Measurements from ENCODE around the gene UXS1. TPM values are rescaled to one million over a fixed set of nuclear protein-coding genes. Genes with fewer than 3 reads are reported as not detected.
A peak's percentile ranks its signal among the peaks of the same experiment; 100 is the strongest.
"Not testable (repeated sequence)": the region's sequence is repeated elsewhere in the genome, so short reads cannot be mapped to it uniquely, and the experiment has no call there.

Gene UXS1
- total and polyA plus RNA-seq, 3 experiments from 2014 or later: 47.2 to 76.1 (median 51.6) TPM

DNA sequence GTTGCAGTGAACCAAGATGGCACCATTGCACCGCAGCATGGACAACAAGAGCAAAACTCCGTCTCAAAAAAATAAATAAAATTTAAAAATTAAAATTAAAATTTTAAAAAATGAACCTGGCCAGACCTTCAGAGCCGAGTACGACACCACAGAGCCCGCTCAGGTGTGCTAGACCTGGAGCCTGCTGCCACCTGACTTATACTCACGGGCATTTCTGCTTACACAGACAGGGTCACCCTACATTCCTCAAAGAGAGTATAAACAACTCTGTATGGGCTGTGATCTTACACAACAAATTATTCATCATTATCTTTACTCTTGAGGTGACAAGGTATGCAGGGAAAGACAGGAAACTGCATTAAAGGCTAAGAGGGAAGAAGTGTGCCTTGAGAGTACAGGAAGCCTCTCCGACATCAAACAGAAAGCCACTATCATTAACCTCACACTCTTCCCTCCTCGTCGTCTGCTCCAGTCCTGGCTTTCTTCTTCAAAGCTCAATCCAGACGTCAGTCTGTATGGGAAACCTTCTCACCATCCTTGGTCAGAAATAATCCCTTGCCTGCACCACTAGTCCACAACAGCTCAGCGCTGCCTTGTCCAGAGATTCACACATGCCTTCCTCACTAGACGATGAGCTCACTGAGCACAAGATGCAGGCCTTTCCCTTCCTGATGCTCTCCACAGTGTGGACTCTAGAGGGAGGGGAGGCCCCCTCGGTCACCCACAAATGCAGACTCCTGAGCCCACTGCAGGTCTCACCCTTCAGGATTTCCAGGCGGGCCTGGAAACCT lies 56.2 kb downstream of the UXS1 start:
- Mint-ChIP-seq H3K36me3 (peaks cover 13 to 38% (median 15%) of the 10 kb centered on the region in 3 donors), H3K27ac (peak overlapping the region; percentile 74 to 95 (median 89)), H3K4me1 (peaks cover 42 to 50% (median 50%) of the 10 kb centered on the region in 3 donors), H3K9me3 (no peaks in the 10 kb centered on the region), H3K27me3 (no peaks in the 10 kb centered on the region), H3K4me3 (peak overlapping the region; percentile 68 to 87 (median 79))
- no peaks in the 10 kb centered on the region for H3K9me3 ChIP-seq (ENCODE audit: low read length)
- H3K36me3 ChIP-seq (ENCODE audit: insufficient read depth, low read length): peaks cover 6% of the 10 kb centered on the region
- no peak overlapping the region for H3K27ac ChIP-seq (ENCODE audit: low read depth, low read length)
- POLR2A ChIA-PET: interaction anchor here (0.8 kb wide), 1 partner anchor 392 kb away, joined by 4 read pairs; no protein-coding TSS in a partner anchor
- H3K4me3 ChIP-seq (ENCODE audit: low read length): peak overlapping the region; percentile 44
- CTCF ChIA-PET: interaction anchor here (5.0 kb wide), 1 partner anchor 22 kb away, joined by 21 read pairs; no protein-coding TSS in a partner anchor
- DNase-seq: peak in 2 of 5 donors; percentile 34 to 42
- no peaks in the 10 kb centered on the region for H3K27me3 ChIP-seq (ENCODE audit: insufficient read depth, low read length, poor library complexity, severe bottlenecking)
- H3K4me1 ChIP-seq (ENCODE audit: insufficient read depth, low read length): peaks cover 35% of the 10 kb centered on the region

DNA sequence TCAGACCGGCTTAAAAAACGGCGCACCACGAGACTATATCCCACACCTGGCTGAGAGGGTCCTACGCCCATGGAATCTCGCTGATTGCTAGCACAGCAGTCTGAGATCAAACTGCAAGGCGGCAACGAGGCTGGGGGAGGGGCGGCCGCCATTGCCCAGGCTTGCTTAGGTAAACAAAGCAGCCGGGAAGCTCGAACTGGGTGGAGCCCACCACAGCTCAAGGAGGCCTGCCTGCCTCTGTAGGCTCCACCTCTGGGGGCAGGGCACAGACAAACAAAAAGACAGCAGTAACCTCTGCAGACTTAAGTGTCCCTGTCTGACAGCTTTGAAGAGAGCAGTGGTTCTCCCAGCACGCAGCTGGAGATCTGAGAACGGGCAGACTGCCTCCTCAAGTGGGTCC lies 62.9 kb downstream of the UXS1 start:
- H3K27me3 ChIP-seq (ENCODE audit: insufficient read depth, low read length, poor library complexity, severe bottlenecking); POLR2A ChIA-PET; H3K4me3 ChIP-seq (ENCODE audit: low read length); H3K9me3 Mint-ChIP-seq; H3K27ac ChIP-seq (ENCODE audit: low read depth, low read length); H3K4me1 ChIP-seq (ENCODE audit: insufficient read depth, low read length); H3K27ac Mint-ChIP-seq; CTCF ChIA-PET; H3K27me3 Mint-ChIP-seq; H3K9me3 ChIP-seq (ENCODE audit: low read length): not testable (repeated sequence)
- H3K4me3 Mint-ChIP-seq: peak overlapping the region in 1 of 7 donors; percentile 80
- DNase-seq: peak in 1 of 5 donors; percentile 19
- H3K36me3 Mint-ChIP-seq: peaks cover 10 to 36% (median 24%) of the 10 kb centered on the region in 3 donors
- H3K4me1 Mint-ChIP-seq: peaks cover 3 to 31% (median 25%) of the 10 kb centered on the region in 3 donors
- H3K36me3 ChIP-seq (ENCODE audit: insufficient read depth, low read length): peaks cover 12% of the 10 kb centered on the region

DNA sequence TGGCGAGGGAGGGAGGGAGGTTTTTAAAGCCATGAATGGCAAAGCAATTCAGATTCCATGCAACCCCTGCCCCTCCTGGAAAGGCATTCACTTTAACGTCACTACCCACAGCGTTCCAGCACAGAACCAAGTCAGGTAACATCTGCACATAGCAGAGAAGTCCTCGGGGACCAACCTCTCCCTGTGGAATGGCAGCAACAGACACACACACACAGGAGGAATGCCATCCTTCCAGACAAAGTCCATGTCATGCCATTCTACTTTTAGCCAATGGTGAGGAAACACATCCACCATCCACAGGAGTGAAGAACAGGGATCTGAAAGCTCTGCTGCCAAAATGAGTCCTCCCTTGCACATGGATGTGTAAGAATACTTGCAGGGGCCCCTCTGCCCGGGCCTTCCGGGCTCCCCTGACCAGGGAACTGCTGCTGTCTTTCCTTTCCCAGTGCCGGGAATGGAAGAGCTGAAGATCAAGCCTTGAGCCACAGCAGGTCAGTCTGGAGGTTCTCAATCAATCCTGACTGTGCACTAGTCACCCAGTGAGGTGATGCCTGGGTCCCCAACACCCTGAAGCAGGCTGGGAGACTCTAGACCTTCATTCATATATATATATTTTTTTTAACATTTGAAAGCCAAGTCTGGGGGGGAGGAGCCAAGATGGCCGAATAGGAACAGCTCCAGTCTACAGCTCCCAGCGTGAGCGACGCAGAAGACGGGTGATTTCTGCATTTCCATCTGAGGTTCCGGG lies 63.7 kb downstream of the UXS1 start:
- no peaks in the 10 kb centered on the region for H3K9me3 ChIP-seq (ENCODE audit: low read length)
- CTCF ChIA-PET: no interaction called here
- H3K4me3 Mint-ChIP-seq: peak overlapping the region in 6 of 7 donors; percentile 28 to 80 (median 52)
- no peak overlapping the region for H3K4me3 ChIP-seq (ENCODE audit: low read length)
- H3K27ac ChIP-seq (ENCODE audit: low read depth, low read length): no peak overlapping the region
- H3K27me3 ChIP-seq (ENCODE audit: insufficient read depth, low read length, poor library complexity, severe bottlenecking): no peaks in the 10 kb centered on the region
- peaks cover 13% of the 10 kb centered on the region for H3K36me3 ChIP-seq (ENCODE audit: insufficient read depth, low read length)
- peak overlapping the region in 2 of 8 donors; percentile 70 to 72 for H3K27ac Mint-ChIP-seq
- POLR2A ChIA-PET: no interaction called here
- H3K9me3 Mint-ChIP-seq: no peaks in the 10 kb centered on the region
- peaks cover 10 to 43% (median 24%) of the 10 kb centered on the region in 3 donors for H3K36me3 Mint-ChIP-seq
- H3K4me1 Mint-ChIP-seq: peaks cover 5 to 31% (median 25%) of the 10 kb centered on the region in 3 donors
- no peaks in the 10 kb centered on the region for H3K27me3 Mint-ChIP-seq
- H3K4me1 ChIP-seq (ENCODE audit: insufficient read depth, low read length): peaks cover 4% of the 10 kb centered on the region
- DNase-seq: peak in 1 of 5 donors; percentile 18

DNA sequence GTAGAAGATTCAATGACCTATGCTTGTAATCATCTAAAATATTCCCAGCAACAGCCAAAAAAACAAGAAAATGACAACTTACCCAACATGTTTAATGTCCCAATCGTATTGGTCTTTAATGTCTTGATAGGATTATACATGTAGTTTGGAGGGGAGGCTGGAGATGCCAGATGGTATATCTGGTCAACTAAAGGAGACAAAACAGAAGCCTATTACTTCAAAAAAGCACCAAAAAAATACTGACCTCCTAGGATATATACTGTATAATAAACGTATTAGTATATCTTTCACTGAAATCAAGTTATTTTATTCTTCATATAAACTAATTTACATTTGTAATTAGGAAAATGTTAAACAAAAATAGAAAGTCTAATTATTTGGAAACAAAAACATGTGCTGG lies 64.5 kb downstream of the UXS1 start:
- POLR2A ChIA-PET: no interaction called here
- H3K36me3 ChIP-seq (ENCODE audit: insufficient read depth, low read length): peaks cover 14% of the 10 kb centered on the region

DNA sequence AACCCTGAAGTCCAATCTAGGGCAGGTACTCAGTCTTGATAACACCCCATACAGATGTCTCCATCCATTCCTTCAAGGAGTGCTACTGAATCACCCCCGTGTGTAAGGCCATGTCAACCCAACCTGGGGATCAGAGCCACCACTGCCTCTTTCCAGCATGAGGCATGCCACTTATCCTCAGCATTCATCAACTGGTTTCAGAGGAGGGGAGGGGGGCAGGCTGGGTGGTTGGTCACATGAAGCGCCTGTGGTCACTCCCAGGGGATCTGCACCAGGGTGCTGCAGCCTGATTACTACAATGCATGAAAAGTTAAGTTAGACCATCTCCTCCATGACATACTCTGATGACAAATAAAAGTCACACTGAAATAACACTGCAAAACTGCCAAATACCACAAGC lies 65.0 kb downstream of the UXS1 start:
- Histone ChIP-seq H3K36me3 (ENCODE audit: insufficient read depth, low read length) (peaks cover 18% of the 10 kb centered on the region), H3K27me3 (ENCODE audit: insufficient read depth, low read length, poor library complexity, severe bottlenecking) (no peaks in the 10 kb centered on the region), H3K9me3 (ENCODE audit: low read length) (no peaks in the 10 kb centered on the region), H3K4me3 (ENCODE audit: low read length) (no peak overlapping the region), H3K4me1 (ENCODE audit: insufficient read depth, low read length) (peaks cover 4% of the 10 kb centered on the region), H3K27ac (ENCODE audit: low read depth, low read length) (no peak overlapping the region)
- H3K27me3 Mint-ChIP-seq: no peaks in the 10 kb centered on the region
- H3K4me1 Mint-ChIP-seq: peaks cover 5 to 31% (median 25%) of the 10 kb centered on the region in 3 donors
- POLR2A ChIA-PET: no interaction called here
- H3K36me3 Mint-ChIP-seq: peaks cover 10 to 56% (median 26%) of the 10 kb centered on the region in 3 donors
- no peaks in the 10 kb centered on the region for H3K9me3 Mint-ChIP-seq
- peak overlapping the region in 7 of 8 donors; percentile 11 to 66 (median 23) for H3K27ac Mint-ChIP-seq
- DNase-seq: no peak
- no peak overlapping the region for H3K4me3 Mint-ChIP-seq
- CTCF ChIA-PET: no interaction called here

More for the DNA sequence above, 64.5 kb downstream of the UXS1 start:
- no peak for DNase-seq
- Histone ChIP-seq H3K27me3 (ENCODE audit: insufficient read depth, low read length, poor library complexity, severe bottlenecking) (no peaks in the 10 kb centered on the region), H3K27ac (ENCODE audit: low read depth, low read length) (no peak overlapping the region), H3K4me3 (ENCODE audit: low read length) (no peak overlapping the region), H3K9me3 (ENCODE audit: low read length) (no peaks in the 10 kb centered on the region), H3K4me1 (ENCODE audit: insufficient read depth, low read length) (peaks cover 4% of the 10 kb centered on the region)
- Mint-ChIP-seq H3K36me3 (peaks cover 10 to 52% (median 26%) of the 10 kb centered on the region in 3 donors), H3K4me1 (peaks cover 5 to 31% (median 25%) of the 10 kb centered on the region in 3 donors), H3K27ac (peak overlapping the region in 7 of 8 donors; percentile 11 to 66 (median 23)), H3K27me3 (no peaks in the 10 kb centered on the region), H3K4me3 (peak overlapping the region in 1 of 7 donors; percentile 28), H3K9me3 (no peaks in the 10 kb centered on the region)
- CTCF ChIA-PET: no interaction called here

- CTCF ChIA-PET: no interaction called here
- H3K27me3 ChIP-seq (ENCODE audit: insufficient read depth, low read length, poor library complexity, severe bottlenecking): no peaks in the 10 kb centered on the region
- DNase-seq: no peak
- Mint-ChIP-seq H3K36me3 (peaks cover 10 to 69% (median 26%) of the 10 kb centered on the region in 3 donors), H3K27me3 (no peaks in the 10 kb centered on the region), H3K9me3 (no peaks in the 10 kb centered on the region), H3K27ac (peak overlapping the region in 4 of 8 donors; percentile 17 to 66 (median 40)), H3K4me1 (peaks cover 5 to 31% (median 25%) of the 10 kb centered on the region in 3 donors), H3K4me3 (no peak overlapping the region)
- no peaks in the 10 kb centered on the region for H3K9me3 ChIP-seq (ENCODE audit: low read length)
- H3K4me3 ChIP-seq (ENCODE audit: low read length): no peak overlapping the region
- no peak overlapping the region for H3K27ac ChIP-seq (ENCODE audit: low read depth, low read length)
- H3K36me3 ChIP-seq (ENCODE audit: insufficient read depth, low read length): peaks cover 18% of the 10 kb centered on the region
- peaks cover 4% of the 10 kb centered on the region for H3K4me1 ChIP-seq (ENCODE audit: insufficient read depth, low read length)
- POLR2A ChIA-PET: no interaction called here
Measured at GRCh38 chr2:106127776-106128268, 66.3 kb downstream of the UXS1 start.

DNA sequence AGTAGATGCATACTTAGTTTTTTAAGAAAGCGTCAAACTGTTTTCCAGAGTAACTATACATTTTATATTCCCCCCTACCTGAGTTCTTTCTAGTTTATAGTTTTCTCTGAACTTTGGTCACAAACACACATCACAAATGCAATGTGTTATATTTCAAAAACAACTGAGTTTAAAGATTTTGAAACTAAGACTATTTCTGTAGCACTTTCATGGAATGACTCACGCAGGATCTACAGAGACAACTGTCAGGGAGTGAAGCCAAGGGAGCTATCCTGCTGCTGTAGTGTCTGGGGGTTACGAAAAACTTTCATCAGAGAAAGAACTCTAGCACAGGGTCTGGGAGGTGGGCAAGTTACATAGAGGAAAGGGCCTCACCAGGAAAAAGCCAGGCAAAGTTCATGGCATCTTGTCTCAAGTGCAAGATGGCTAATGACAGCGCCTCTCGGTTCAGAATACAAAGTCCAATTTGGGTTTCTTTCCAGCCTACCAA lies 66.8 kb downstream of the UXS1 start:
- Histone ChIP-seq H3K4me1 (ENCODE audit: insufficient read depth, low read length) (peaks cover 4% of the 10 kb centered on the region), H3K9me3 (ENCODE audit: low read length) (no peaks in the 10 kb centered on the region), H3K4me3 (ENCODE audit: low read length) (no peak overlapping the region), H3K36me3 (ENCODE audit: insufficient read depth, low read length) (peaks cover 19% of the 10 kb centered on the region), H3K27me3 (ENCODE audit: insufficient read depth, low read length, poor library complexity, severe bottlenecking) (no peaks in the 10 kb centered on the region), H3K27ac (ENCODE audit: low read depth, low read length) (no peak overlapping the region)
- Mint-ChIP-seq H3K36me3 (peaks cover 10 to 74% (median 29%) of the 10 kb centered on the region in 3 donors), H3K27me3 (no peaks in the 10 kb centered on the region), H3K27ac (peak overlapping the region in 5 of 8 donors; percentile 17 to 66 (median 41)), H3K4me3 (no peak overlapping the region), H3K4me1 (peaks cover 5 to 31% (median 25%) of the 10 kb centered on the region in 3 donors), H3K9me3 (no peaks in the 10 kb centered on the region)
- ChIA-PET CTCF (no interaction called here), POLR2A (no interaction called here)
- no peak for DNase-seq
